ENCODE measurements around the gene WASF3.
"Not testable (repeated sequence)": the region's sequence is repeated elsewhere in the genome, so short reads cannot be mapped to it uniquely, and the experiment has no call there.

WASF3 gene

GRCh38 chr13:26721251-26722121 lies 164.0 kb downstream of the WASF3 start:
- DNase-seq: peak; percentile 46

- DNase-seq: no peak
Observed at GRCh38 chr13:26722321-26722720, 164.8 kb downstream of the WASF3 start.

DNA sequence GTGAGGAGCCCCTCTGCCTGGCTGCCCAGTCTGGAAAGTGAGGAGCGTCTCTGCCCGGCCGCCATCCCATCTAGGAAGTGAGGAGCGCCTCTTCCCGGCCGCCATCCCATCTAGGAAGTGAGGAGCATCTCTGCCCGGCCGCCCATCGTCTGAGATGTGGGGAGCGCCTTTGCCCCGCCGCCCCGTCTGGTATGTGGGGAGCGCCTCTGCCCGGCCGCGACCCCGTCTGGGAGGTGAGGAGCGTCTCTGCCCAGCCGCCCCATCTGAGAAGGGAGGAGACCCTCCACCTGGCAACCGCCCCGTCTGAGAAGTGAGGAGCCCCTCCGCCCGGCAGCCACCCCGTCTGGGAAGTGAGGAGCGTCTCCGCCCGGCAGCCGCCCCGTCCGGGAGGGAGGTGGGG lies 166.1 kb downstream of the WASF3 start:
- not testable (repeated sequence) for DNase-seq

GRCh38 chr13:26726684-26727083 lies 169.2 kb downstream of the WASF3 start:
- DNase-seq: no peak

DNA sequence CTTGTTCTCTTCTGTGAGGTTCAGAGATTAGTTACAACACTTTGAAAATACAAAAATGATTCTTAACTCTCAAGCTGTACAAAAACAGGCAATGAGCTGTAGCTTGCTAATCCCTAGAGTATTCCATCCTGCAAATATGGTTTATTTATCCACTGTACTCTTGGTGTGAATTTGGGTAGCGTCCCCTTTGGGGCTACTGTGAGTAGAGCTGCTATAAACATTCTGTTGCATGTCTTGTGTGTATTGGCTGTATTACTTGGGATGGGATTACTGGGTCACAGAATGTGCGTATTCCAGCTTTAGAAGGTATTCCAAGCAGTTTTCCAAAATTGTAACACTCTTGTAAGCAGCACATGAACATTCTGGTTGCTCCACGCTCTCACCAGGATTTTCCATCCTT lies 169.6 kb downstream of the WASF3 start:
- DNase-seq: no peak

DNA sequence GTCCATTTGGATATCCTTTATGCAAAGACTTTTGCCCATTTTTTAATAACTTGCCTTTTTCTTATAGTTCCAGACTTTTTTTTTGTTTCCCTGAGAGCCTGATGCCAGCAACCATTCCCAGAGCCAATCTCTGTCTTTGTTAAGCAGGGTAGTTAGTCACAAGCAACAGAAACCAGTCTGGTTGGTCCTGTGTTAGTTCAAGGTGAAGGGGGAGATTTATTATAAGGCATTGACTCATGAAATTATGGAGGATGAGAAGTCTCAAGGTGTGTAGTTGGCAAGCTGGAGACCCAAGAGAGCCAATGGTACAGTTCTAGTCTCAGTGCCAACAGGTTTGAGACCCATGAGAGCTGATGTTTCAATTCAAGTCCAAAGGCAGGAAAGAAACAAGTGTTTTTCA lies 170.2 kb downstream of the WASF3 start:
- no peak for DNase-seq

DNA sequence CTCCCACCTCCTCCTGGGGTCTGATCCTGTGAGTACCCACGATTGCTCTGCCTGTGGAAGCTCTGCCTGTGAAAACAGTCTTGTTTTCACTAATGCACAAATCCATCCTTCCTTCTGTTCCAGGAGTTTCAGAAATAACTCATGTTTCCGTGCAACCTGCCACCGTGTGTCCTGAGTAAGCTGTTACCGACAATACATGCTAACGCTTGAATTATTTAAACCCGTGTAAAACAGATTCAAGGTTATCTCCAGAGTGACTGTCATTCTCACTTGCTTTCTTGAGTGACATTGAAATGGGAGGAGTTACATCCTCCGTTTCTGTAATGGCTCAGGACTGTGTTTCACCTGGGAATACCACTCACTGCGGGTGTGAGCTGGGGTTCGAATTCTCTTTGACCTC lies 178.2 kb downstream of the WASF3 start:
- DNase-seq: no peak

Measured in DMS53 (cell line).